WTC11 (cell line): ENCODE measurements around the gene ARHGAP22.

Experiments
- CBFB ChIP-seq: sonication (generic); formaldehyde crosslinking; IDR thresholded peaks from 2 replicates; pipeline ENCODE4 v1.8.1; 2022; ENCODE audit warnings: mild to moderate bottlenecking, low read depth, missing genetic modification reagents
- CTCF ChIP-seq: fragments of 200-600 bp; IDR thresholded peaks from 2 replicates; pipeline ENCODE4 v1.8.0; 2022; ENCODE audit warnings: antibody characterized with exemption
- E2F4 ChIP-seq: sonication (generic); formaldehyde crosslinking; IDR thresholded peaks from 2 replicates; pipeline ENCODE4 v1.8.1; 2022; ENCODE audit warnings: low read depth, mild to moderate bottlenecking, moderate library complexity, missing genetic modification reagents, borderline replicate concordance
- FOXJ3 ChIP-seq: sonication (generic); formaldehyde crosslinking; IDR thresholded peaks from 2 replicates; pipeline ENCODE4 v1.9.0; 2021; ENCODE audit warnings: missing genetic modification reagents, mild to moderate bottlenecking, borderline replicate concordance
- GTF2I ChIP-seq: fragments of 250-450 bp; sonication (Bioruptor Pico); conservative IDR thresholded peaks from 2 replicates; pipeline ENCODE4 v1.4.0; 2021; ENCODE audit warnings: mild to moderate bottlenecking
- MAX ChIP-seq: sonication (generic); formaldehyde crosslinking; IDR thresholded peaks from 2 replicates; pipeline ENCODE4 v1.8.0; 2022; ENCODE audit warnings: mild to moderate bottlenecking, missing genetic modification reagents
- MYBL2 ChIP-seq: sonication (generic); formaldehyde crosslinking; IDR thresholded peaks from 2 replicates; pipeline ENCODE4 v1.8.1; 2023; ENCODE audit warnings: mild to moderate bottlenecking, moderate library complexity, missing genetic modification reagents
- NR3C1 ChIP-seq: sonication (generic); formaldehyde crosslinking; conservative IDR thresholded peaks from 2 replicates; pipeline ENCODE4 v1.8.1; 2023; ENCODE audit warnings: low read depth, mild to moderate bottlenecking, missing genetic modification reagents
- STAT6 ChIP-seq: sonication (generic); formaldehyde crosslinking; conservative IDR thresholded peaks from 2 replicates; pipeline ENCODE4 v1.8.1; 2023; ENCODE audit warnings: mild to moderate bottlenecking, low read depth, missing genetic modification reagents, moderate library complexity
- TEAD4 ChIP-seq: sonication (generic); formaldehyde crosslinking; IDR thresholded peaks from 2 replicates; pipeline ENCODE4 v1.8.0; 2022; ENCODE audit warnings: mild to moderate bottlenecking, missing genetic modification reagents
- USF2 ChIP-seq: sonication (generic); formaldehyde crosslinking; IDR thresholded peaks from 2 replicates; pipeline ENCODE4 v1.8.1; 2023; ENCODE audit warnings: mild to moderate bottlenecking, missing genetic modification reagents, moderate library complexity
- ZNF219 ChIP-seq: sonication (generic); formaldehyde crosslinking; IDR thresholded peaks from 2 replicates; pipeline ENCODE4 v1.8.0; 2023; ENCODE audit warnings: missing genetic modification reagents, mild to moderate bottlenecking, borderline replicate concordance
- ZNF512 ChIP-seq: sonication (generic); formaldehyde crosslinking; IDR thresholded peaks from 2 replicates; pipeline ENCODE4 v1.8.1; 2022; ENCODE audit warnings: missing genetic modification reagents, borderline replicate concordance

- TF ChIP-seq ZNF219 (CRISPR knock-in tag), result no peak
- no peak for TF ChIP-seq GTF2I (CRISPR knock-in tag)
- TF ChIP-seq ZNF512 (CRISPR knock-in tag), result no peak
- TF ChIP-seq USF2 (CRISPR knock-in tag), result no peak
- TF ChIP-seq STAT6 (CRISPR knock-in tag), result no peak
- no peak for TF ChIP-seq E2F4 (CRISPR knock-in tag)
- no peak for TF ChIP-seq CTCF
- no peak for TF ChIP-seq NR3C1
- no peak for TF ChIP-seq MYBL2 (CRISPR knock-in tag)
- no peak for TF ChIP-seq FOXJ3 (CRISPR knock-in tag)
- TF ChIP-seq CBFB (CRISPR knock-in tag), result no peak
- TF ChIP-seq TEAD4, result no peak
- no peak for TF ChIP-seq MAX
These were observed 34.1 kb upstream of the ARHGAP22 start for GRCh38 chr10:48638739-48639527.
